Hepatocyte (in vitro differentiated cells): ENCODE measurements around the gene NEIL3.

ENCODE experiments used
- EZH2 ChIP-seq: fragments of 200-600 bp; sonication (generic); IDR thresholded peaks from 2 replicates; pipeline ENCODE4 v1.6.1; 2016; ENCODE audit warnings: antibody characterized with exemption, mild to moderate bottlenecking, borderline replicate concordance
- EZH2phosphoT487 ChIP-seq: fragments of 200-600 bp; sonication (generic); IDR thresholded peaks from one replicate; pipeline ENCODE4 v1.6.1; 2018; ENCODE audit warnings: antibody characterized with exemption, mild to moderate bottlenecking, low read depth, moderate library complexity; ENCODE audit not compliant: unreplicated experiment, severe bottlenecking
- TF ChIP-seq, protein P1 (sequence below): fragments of 200-600 bp; sonication (generic); IDR thresholded peaks from 2 replicates; pipeline ENCODE4 v1.5.1; 2016; ENCODE audit warnings: antibody characterized with exemption, mild to moderate bottlenecking; ENCODE audit not compliant: poor library complexity

DNA sequence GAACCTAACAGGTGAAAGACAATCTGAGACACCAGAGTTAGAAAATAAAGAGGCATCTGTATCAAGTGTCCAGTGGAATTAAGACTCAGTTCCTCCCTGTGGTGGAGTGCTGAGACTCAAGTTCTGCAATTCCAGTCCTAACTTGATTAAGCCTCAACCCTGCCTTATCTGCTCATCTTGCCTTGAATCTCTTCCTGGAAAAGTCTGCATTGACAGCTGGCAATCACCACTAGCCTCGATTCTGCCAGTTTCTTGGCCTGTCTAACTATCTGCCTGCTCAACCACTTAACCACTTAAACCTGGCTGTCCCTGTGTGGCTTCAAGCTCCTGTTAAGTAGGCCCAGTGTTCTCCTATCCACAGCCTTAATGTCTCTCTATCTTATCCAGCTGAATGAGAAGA is 22.4 kb upstream of the NEIL3 start:
- TF ChIP-seq, protein P1, sequence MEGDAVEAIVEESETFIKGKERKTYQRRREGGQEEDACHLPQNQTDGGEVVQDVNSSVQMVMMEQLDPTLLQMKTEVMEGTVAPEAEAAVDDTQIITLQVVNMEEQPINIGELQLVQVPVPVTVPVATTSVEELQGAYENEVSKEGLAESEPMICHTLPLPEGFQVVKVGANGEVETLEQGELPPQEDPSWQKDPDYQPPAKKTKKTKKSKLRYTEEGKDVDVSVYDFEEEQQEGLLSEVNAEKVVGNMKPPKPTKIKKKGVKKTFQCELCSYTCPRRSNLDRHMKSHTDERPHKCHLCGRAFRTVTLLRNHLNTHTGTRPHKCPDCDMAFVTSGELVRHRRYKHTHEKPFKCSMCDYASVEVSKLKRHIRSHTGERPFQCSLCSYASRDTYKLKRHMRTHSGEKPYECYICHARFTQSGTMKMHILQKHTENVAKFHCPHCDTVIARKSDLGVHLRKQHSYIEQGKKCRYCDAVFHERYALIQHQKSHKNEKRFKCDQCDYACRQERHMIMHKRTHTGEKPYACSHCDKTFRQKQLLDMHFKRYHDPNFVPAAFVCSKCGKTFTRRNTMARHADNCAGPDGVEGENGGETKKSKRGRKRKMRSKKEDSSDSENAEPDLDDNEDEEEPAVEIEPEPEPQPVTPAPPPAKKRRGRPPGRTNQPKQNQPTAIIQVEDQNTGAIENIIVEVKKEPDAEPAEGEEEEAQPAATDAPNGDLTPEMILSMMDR: no peak
- TF ChIP-seq EZH2 (no peak), EZH2phosphoT487 (no peak)
